ENCODE data around the gene BDH1.

Gene BDH1

DNA sequence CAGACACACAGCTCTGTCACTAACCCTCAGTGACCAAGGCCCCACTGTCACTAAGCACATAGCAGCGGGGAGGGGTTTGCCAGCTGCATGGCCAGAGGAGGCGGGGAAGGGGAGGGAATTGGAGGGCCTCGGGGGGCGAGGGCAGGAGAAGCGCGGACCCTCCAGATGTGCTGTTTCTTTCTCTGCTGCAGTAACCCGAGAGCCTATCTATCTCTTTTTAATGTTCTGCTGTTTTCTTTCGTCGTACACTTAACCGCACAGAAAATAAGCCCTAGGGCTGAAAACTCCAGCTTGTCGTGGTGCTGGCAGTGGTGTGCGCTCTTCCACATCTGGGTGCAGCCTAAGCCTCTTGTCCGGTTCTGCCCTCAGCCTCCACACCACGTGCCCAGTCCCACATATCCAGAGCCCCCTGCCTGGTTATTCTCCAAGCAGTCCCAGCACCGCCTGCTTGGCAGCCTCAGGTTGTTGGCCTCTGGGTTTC, 51.1 kb downstream of the BDH1 start:
- DNase-seq, result no peak

GRCh38 chr3:197504229-197504628, 51.5 kb downstream of the BDH1 start:
- no peak for DNase-seq

- no peak for DNase-seq
Measured at GRCh38 chr3:197503652-197504051, 52.1 kb downstream of the BDH1 start.

DNA sequence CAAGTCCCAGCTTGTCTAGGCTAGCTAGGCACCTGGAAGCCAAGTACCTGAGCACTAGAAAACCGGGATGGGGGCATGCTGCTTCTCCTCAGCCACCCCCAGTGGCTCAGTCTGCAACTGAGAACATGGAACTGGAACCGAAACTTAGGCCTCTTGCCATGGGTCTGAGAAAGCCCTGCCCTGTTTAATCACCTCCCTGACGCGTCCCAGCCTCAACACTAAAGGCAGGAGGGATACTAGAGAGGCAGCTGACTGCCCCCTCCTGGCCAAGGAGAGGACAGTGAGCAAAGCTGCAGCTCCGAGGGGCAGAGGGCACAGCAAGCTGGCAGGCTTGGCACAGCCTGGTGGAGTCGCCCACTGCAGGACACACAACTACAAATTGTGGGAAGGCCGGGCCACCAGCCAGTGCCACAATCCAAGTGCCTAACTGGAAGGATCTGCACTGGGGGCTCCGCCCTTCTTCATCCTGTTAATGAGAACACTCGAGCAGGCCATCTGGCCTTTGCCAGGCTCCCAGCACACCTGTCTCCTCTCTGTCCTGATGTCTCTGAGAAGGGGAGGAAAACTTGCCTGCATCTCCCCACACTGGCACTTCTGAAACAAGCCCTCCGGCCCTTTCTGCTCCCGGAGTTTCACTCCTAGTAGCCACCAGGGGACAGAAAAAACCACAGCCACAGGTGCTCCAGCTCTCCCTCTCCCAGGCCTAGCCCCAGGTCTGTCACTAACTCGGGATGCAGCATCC, 53.7 kb downstream of the BDH1 start:
- no peak for DNase-seq

DNA sequence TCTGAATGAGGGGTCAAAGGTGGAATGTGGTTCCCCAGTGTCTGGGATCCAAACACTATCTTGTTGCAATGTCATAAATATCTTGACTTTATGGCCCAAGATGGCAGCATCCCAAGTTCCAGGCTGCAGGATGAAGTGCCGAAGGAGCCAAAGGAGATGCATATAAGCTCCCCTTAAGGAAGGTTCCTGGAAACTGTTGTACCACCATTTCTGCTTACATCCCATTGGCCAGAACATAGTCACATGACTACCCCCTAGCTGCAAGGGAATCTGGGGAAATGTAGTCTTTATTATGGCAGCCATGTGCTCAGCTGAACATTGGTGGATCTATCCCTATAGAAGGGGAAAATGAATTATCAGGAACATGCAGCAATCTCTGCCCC, 54.3 kb downstream of the BDH1 start:
- DNase-seq, result no peak

DNA sequence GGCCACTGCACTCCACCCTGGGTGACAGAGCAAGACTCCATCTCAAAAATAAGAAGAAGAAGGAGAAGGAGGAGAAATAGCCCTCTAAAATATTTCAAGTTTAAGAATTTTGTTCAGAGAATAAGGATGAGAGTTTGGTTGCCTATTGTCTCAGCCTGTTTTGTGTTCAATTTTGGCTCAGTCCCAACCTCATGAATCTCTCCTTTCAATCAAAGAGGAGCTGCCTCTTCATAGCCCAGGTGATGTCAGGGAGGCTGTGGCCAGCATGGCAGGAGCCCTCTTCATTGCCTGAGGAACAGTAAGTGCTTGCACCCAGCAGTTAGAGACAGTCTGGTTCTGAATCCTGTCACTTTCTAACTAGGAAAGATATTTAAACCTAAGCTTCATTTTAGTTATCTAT, 55.0 kb downstream of the BDH1 start:
- DNase-seq, result no peak

GRCh38 chr3:197499427-197499826, 56.3 kb downstream of the BDH1 start:
- DNase-seq, result no peak

- DNase-seq, result no peak
Measured at GRCh38 chr3:197498499-197499241, 57.1 kb downstream of the BDH1 start.

DNA sequence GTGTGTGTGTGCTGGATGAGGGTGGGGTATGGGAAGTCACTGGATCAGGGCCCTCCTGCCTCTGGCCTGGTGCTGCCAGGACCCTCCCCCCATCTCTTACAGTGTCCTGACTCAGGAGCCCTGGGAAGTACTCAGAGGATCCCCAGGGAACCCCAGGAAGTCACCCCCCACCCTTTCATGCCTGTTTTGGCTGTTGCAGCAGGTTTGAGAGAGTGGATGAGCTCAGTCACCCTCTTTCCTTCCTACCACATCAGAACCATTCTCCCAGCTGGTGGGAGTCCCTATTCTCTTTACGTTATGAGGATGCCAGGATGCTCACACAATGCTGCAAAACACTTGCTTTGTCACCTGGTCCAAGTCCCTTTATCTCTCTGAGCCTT, 59.0 kb downstream of the BDH1 start:
- DNase-seq, result no peak

GRCh38 chr3:197495999-197496745, 59.6 kb downstream of the BDH1 start:
- DNase-seq, result no peak

- no peak for DNase-seq
Measured at GRCh38 chr3:197495499-197495898, 60.3 kb downstream of the BDH1 start.

DNA sequence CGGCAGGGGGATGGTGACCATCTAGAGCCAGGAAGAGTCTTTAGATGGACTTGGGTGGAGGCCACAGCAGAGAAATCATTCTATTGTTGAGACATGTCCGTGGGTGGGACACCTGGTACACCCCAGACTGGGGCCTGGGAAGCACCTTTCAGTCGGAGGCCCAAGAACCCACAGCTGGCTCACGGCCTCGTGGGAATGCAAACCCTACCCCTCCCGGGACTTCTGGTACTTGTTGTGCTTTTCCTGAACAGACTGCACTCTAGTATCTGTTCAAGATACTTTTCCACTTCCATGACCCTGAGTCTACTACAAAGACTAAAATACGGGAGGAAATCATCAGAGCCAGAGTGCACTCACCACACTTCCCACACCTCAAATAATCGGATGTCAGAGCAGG, 60.7 kb downstream of the BDH1 start:
- no peak for DNase-seq

GRCh38 chr3:197494366-197495058, 61.3 kb downstream of the BDH1 start:
- DNase-seq, result no peak

DNA sequence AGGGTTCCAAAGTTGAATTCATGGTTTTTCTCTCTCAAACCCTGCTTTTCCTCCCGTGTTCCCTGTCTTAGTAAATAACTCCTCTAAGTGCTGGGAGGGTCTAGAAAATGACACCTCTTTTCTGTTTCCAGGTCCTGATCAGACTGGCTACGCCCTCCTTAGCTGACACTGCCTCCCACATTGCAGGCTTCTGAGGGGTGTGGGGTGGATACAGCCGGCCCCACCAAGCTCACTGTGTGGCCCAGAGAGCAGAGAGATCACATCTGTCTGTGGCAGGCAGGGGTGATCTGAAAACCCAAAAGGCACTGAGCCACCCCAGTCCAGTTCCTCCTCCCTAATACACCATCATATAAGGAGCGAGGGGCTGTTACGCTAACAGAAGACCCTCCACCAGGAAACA, 62.7 kb downstream of the BDH1 start:
- DNase-seq, result no peak

DNA sequence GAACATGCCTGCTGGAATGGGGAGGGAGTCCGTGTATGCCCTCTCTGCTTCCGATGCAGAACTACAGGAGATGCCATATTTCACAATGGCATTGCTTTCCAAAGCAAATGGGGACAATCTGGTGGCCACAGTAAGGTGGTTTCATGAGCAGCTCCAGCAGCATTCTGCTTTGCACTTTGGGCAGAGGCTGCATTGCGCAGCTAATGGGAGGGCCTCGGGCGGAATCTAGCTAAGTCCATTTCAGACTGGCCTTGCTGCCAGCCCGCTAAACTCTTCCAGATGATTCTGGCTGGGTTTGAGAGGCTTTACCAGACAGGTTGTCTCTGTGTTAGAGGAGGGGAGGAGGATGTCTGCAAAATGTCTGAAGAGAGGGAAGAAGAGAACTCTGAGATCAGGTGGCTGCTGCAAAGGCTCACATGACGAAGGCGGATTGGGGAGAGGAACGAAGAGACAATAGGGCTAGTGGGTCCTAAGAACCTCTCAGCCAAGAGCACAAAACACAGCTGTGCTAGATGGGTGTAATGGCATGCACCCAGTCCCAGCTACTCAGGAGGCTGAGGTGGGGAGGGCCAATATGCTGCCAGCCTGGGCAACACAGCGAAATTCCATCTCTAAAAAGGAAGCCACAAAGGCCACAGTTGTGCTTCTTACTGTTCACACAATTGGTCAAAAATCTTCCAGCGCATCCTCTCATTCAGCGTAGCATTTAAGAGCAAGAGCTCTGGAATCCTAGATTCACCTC, 63.7 kb downstream of the BDH1 start:
- DNase-seq, result no peak

GRCh38 chr3:197491478-197491877, 64.3 kb downstream of the BDH1 start:
- no peak for DNase-seq

DNA sequence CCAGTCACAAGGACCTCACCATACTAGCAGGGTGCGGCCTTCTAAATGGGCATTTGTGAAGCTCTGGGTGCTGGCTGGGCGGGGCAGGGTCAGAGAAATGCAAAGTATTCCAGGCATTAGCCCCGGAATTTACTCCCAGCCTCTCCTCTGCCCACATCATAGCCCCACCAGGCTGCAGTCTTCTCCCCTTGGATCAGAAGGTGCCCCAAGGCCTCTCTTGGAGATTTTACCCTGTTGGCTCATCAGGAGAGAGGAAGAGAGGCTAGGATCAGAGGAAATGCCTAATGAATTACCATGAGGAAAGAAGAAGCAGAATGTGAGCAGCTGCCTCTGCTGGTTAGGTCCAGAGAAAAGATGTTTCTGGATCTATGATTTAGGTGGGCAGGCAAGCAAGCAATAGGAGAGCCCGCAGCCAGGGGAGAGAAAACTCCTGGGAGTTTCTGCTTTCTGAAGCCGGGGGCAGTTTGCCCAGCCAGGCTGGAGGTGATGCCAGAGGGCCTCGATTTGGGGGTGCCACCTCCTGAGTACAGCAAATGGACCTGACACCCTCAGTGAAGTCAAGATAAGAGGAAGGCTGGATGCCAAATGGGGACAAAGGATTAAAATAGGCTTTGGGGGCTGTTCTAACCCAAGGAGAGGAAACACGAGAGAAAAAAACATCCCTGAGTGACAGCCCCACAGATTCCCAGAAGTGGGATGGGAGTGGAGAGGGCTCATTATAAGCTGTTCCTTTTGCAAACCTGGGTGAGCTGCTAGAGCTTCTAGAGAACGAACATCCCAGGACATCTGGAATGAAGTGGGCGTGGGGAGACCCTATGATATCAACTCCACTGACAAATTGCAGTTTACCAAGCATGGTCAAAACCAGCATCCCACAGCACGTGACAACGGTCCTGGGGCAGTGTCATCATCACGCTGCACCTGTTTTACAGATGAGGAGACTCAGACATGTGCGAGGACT, 65.4 kb downstream of the BDH1 start:
- DNase-seq, result no peak

DNA sequence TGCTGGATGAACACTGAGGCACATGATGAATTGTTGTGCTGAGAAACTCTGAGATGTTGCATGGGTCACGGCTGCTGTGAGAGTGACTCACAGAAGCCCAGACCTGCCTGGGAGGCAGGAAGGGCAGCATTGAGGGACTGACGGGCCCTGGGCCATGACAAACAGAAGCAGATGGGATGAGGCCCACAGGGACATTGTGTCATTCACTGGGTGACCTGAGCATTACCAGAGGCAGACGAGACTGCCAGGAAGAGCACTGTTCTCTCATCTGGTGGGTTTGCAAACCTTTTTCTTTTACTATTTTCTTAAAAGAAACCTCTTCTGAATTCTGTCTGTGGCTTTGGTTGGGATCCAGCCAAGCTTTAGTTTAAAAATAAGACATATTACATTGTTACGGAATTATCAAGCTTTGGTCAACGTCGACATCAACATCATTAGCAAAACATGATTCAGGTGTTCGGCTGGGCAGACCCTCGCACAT, 67.8 kb downstream of the BDH1 start:
- DNase-seq, result no peak

DNA sequence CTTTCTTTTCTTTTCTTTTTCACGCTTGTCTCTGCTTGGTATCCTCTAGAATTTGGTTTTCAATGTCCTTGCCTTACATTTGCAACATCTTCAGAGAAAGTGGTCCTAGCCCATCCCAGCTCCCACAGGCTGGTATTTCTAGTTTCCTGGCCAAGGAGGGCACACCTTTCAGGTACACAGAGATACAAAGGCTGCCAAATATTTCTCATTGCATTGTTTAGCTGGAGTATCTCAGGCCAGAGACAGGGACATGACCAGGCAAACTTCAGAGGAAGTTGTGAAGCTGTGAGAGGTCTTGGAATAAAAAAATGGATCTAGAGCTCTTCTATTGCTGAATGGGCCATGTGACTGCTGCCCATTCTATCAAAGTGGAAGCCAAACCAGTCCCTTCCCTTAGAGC, 68.9 kb downstream of the BDH1 start:
- no peak for DNase-seq

DNA sequence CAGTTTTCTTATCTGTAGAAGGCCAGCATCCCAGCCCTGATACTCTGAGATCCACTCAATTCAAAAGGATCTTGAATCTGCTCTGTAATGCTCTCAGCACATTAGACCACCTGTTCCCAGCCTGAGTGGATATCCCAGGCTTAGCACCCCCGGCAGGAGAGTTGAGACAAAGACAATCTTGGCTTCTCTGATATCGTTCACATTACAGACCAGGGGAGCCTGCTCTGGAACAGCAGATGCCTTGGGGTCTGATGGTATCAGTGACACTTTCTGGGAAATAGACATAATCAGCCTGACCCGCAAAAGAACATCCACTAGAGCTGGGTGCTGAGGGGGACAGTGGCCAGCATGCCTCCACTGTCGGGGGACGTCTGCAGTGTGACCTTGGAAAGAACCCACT, 70.6 kb downstream of the BDH1 start:
- no peak for DNase-seq

Data from NCI-H510A (cell line).